ENCODE data around the gene CCL1.
"Not testable (repeated sequence)": the region's sequence is repeated elsewhere in the genome, so short reads cannot be mapped to it uniquely, and the experiment has no call there.

CCL1 gene

DNA sequence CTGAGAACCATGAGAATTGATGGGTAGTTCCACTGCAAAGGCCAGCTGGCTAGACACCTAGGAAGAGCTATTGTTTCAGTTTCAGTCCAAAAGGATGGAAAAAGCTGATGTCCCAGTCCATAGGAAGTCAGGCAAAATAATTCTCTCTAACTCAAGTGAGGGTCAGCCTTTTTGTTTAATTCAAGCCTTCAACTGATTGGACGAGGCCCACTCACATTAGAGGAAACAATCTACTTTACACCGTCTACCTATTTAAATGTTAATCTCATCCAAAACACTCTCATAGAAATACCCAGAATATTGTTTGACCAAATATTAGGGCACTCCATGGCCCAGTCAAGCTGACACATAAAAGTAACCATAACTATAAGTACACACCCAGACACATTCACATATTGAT is 21.1 kb downstream of the CCL1 start:
- TF ChIP-seq, protein P1, sequence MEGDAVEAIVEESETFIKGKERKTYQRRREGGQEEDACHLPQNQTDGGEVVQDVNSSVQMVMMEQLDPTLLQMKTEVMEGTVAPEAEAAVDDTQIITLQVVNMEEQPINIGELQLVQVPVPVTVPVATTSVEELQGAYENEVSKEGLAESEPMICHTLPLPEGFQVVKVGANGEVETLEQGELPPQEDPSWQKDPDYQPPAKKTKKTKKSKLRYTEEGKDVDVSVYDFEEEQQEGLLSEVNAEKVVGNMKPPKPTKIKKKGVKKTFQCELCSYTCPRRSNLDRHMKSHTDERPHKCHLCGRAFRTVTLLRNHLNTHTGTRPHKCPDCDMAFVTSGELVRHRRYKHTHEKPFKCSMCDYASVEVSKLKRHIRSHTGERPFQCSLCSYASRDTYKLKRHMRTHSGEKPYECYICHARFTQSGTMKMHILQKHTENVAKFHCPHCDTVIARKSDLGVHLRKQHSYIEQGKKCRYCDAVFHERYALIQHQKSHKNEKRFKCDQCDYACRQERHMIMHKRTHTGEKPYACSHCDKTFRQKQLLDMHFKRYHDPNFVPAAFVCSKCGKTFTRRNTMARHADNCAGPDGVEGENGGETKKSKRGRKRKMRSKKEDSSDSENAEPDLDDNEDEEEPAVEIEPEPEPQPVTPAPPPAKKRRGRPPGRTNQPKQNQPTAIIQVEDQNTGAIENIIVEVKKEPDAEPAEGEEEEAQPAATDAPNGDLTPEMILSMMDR (IDR thresholded peaks at IDR 0.05; ENCODE audit: low read depth, low read length) = no peak
- no peaks in the 10 kb centered on the region for H3K9me3 ChIP-seq (ENCODE audit: severe bottlenecking)
- H3K4me3 ChIP-seq (ENCODE audit: low read depth, low read length) = no peak overlapping the region
- H3K36me3 ChIP-seq = no peaks in the 10 kb centered on the region
- no peak overlapping the region for H3K27ac ChIP-seq
- DNase-seq = no peak
- H3K27me3 ChIP-seq (ENCODE audit: insufficient read depth, low read depth, severe bottlenecking) = peaks cover 86% of the 10 kb centered on the region

DNA sequence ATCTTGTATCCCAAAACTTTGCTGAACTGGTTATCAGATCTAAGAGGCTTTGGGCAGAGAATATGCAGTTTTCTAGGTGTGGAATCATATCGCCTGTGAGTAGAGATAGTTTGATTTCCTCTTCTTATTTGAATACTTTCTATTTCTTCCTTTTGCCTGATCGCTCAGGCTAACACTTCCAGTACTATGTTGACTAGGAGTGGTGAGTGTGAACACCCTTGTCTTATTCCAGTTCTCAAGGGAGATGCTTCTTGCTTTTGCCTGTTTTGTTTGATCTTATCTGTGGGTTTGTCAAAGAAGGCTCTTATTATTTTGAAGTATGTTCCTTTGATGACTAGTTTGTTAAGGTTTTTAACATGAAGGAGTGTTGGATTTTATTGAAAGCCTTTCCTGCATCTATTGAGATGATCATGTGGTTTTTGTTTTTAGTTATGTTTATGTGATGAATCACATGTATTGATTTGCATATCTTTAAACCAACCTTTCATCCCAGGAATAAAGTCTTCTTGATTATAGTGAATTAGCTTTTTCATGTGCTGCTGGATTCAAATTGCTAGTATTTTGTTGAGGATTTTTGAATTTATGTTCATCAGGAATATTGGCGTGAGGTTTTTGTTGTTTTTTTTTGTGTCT is 23.8 kb downstream of the CCL1 start:
- Histone ChIP-seq H3K36me3 (no peaks in the 10 kb centered on the region), H3K4me3 (ENCODE audit: low read depth, low read length) (no peak overlapping the region), H3K27ac (no peak overlapping the region), H3K9me3 (ENCODE audit: severe bottlenecking) (no peaks in the 10 kb centered on the region), H3K27me3 (ENCODE audit: insufficient read depth, low read depth, severe bottlenecking) (peaks cover 81% of the 10 kb centered on the region)
- DNase-seq = no peak
- TF ChIP-seq, protein P1 (IDR thresholded peaks at IDR 0.05; ENCODE audit: low read depth, low read length) = no peak

DNA sequence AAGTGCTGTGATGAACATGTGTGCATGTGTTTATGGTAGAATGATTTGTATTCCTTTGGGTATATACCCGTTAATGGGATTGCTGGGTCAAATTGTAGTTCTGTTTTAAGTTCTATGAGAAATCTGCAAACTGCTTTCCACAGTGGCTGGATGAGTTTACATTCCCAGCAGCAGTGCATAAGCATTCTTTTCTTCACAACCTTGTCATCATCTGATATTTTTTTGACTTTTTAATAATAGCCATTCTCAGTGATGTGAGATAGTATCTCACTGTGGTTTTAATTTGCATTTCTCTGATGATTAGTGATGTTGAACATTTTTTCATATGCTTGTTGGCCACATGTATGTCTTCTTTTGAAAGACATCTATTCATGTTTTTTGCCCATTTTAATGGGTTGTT is 25.3 kb downstream of the CCL1 start:
- Histone ChIP-seq H3K9me3 (ENCODE audit: severe bottlenecking) (no peaks in the 10 kb centered on the region), H3K27ac (no peak overlapping the region), H3K4me3 (ENCODE audit: low read depth, low read length) (no peak overlapping the region), H3K27me3 (ENCODE audit: insufficient read depth, low read depth, severe bottlenecking) (peaks cover 75% of the 10 kb centered on the region), H3K36me3 (no peaks in the 10 kb centered on the region)
- TF ChIP-seq, protein P1 (IDR thresholded peaks at IDR 0.05; ENCODE audit: low read depth, low read length) = no peak
- no peak for DNase-seq

DNA sequence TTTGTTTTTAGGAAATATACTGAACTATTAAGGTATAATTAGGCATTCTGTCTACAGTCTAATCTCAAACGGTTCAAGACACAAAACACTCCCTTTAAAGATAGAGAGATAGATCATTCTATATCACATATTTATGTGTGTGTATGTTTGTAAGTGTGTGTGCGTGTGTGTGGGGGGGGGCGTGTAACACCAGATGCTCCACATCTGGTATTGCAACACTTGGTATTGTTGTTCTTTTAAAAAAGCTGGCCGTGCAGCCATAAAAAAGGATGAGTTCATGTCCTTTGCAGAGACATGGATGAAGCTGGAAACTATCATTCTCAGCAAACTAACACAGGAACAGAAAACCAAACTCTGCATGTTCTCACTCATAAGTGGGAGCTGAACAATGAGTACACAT is 35.5 kb downstream of the CCL1 start:
- not testable (repeated sequence) for H3K4me3 ChIP-seq (ENCODE audit: low read depth, low read length); H3K9me3 ChIP-seq (ENCODE audit: severe bottlenecking); H3K36me3 ChIP-seq; H3K27ac ChIP-seq; DNase-seq
- peaks cover 54% of the 10 kb centered on the region for H3K27me3 ChIP-seq (ENCODE audit: insufficient read depth, low read depth, severe bottlenecking)

DNA sequence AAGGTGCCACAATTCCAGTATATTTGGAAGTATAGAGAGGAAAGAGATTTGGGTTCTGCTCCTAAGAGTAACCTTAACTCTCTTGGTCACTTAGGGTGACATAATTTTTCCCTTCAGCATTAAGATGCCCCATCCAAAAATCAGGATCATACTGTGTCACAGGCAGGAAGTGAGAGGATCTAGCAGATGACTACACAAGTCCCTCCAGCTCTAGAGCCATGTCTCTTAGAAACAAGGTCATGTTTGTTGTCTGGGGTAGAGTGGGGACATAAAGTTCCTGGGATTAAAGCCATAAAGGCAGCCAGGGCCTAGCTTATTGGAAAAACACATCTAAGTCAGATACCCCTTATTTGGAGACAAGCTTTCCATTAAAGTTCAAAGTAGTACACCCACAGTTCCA is 41.1 kb downstream of the CCL1 start:
- TF ChIP-seq, protein P1 (IDR thresholded peaks at IDR 0.05; ENCODE audit: low read depth, low read length) = no peak
- H3K9me3 ChIP-seq (ENCODE audit: severe bottlenecking) = no peaks in the 10 kb centered on the region
- no peak for DNase-seq
- no peak overlapping the region for H3K4me3 ChIP-seq (ENCODE audit: low read depth, low read length)
- no peaks in the 10 kb centered on the region for H3K36me3 ChIP-seq
- no peak overlapping the region for H3K27ac ChIP-seq
- H3K27me3 ChIP-seq (ENCODE audit: insufficient read depth, low read depth, severe bottlenecking) = peaks cover 54% of the 10 kb centered on the region

DNA sequence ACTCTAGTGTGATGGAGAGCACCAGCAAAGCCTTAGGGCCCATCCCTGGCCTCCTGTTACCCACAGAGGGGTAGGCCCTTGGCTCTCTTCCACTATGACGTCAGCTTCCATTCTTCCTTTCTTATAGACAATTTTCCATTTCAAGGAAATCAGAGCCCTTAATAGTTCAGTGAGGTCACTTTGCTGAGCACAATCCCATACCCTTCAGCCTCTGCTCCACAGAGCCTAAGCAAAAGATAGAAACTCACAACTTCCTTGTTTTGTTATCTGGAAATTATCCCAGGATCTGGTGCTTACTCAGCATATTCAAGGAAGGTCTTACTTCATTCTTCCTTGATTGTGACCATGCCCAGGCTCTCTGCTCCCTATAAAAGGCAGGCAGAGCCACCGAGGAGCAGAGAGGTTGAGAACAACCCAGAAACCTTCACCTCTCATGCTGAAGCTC is 44.0 kb downstream of the CCL1 start, which contains the start of gene CCL8:
CCL8 (plus strand) TSS at position 397 of the 445 bp plus-strand sequence. CDS start 67 bp downstream, outside the sequence.
- H3K27me3 ChIP-seq (ENCODE audit: insufficient read depth, low read depth, severe bottlenecking) = peaks cover 58% of the 10 kb centered on the region
- no peaks in the 10 kb centered on the region for H3K9me3 ChIP-seq (ENCODE audit: severe bottlenecking)
- TF ChIP-seq, protein P1 (IDR thresholded peaks at IDR 0.05; ENCODE audit: low read depth, low read length) = no peak
- H3K36me3 ChIP-seq = no peaks in the 10 kb centered on the region
- H3K4me3 ChIP-seq (ENCODE audit: low read depth, low read length) = no peak within 1 kb of the TSS
- no peak for DNase-seq
- H3K27ac ChIP-seq = no peak within 1 kb of the TSS
